GM18870 (cell line): Measurements from ENCODE around the gene SLC39A7.

ENCODE experiments used
- ATAC-seq: cut with Tn5 transposase; IDR thresholded peaks from one replicate; pipeline ENCODE4 v1.9.1; 2021; ENCODE audit warnings: moderate library complexity; ENCODE audit not compliant: unreplicated experiment

SLC39A7 gene

GRCh38 chr6:33189625-33190448 is 10.8 kb upstream of the SLC39A7 start:
- no peak for ATAC-seq

GRCh38 chr6:33190504-33191107 is 10.1 kb upstream of the SLC39A7 start:
- ATAC-seq = no peak

GRCh38 chr6:33191383-33192104 is 9.1 kb upstream of the SLC39A7 start:
- ATAC-seq = no peak

- no peak for ATAC-seq
Measured at GRCh38 chr6:33192105-33192646, 8.5 kb upstream of the SLC39A7 start, which contains the start of gene COL11A2. COL11A2 (minus strand) TSS chr6:33192467; CDS start chr6:33192240, 227 bp downstream.

GRCh38 chr6:33192671-33193602 is 7.7 kb upstream of the SLC39A7 start:
- ATAC-seq = no peak

GRCh38 chr6:33193619-33194018 is 7.0 kb upstream of the SLC39A7 start:
- ATAC-seq = no peak

GRCh38 chr6:33194431-33194979 is 6.2 kb upstream of the SLC39A7 start:
- no peak for ATAC-seq

- ATAC-seq = no peak
Measured at GRCh38 chr6:33195304-33196165, 5.1 kb upstream of the SLC39A7 start.

GRCh38 chr6:33197431-33198048 is 3.1 kb upstream of the SLC39A7 start:
- no peak for ATAC-seq

GRCh38 chr6:33198159-33198852 is 2.4 kb upstream of the SLC39A7 start:
- ATAC-seq = no peak

- ATAC-seq = no peak
Measured at GRCh38 chr6:33198853-33199436, 1.7 kb upstream of the SLC39A7 start.

- ATAC-seq = peak; percentile 1
Measured at GRCh38 chr6:33199687-33200218, 914 bp upstream of the SLC39A7 start.

- ATAC-seq = no peak
Measured at GRCh38 chr6:33201147-33201545, 479 bp downstream of the SLC39A7 start.

GRCh38 chr6:33201935-33202334 is 1.3 kb downstream of the SLC39A7 start:
- no peak for ATAC-seq

- ATAC-seq = no peak
Measured at GRCh38 chr6:33202799-33203198, 2.1 kb downstream of the SLC39A7 start.

GRCh38 chr6:33203443-33204164 is 2.9 kb downstream of the SLC39A7 start:
- no peak for ATAC-seq

GRCh38 chr6:33204165-33204414 is 3.4 kb downstream of the SLC39A7 start:
- ATAC-seq = no peak
